GM21786 (cell line): ENCODE results near the gene STARD9.
"Not testable (repeated sequence)": the region's sequence is repeated elsewhere in the genome, so short reads cannot be mapped to it uniquely, and the experiment has no call there.

ENCODE experiments used
- ATAC-seq: cut with Tn5 transposase; IDR thresholded peaks from one replicate; pipeline ENCODE4 v1.9.1; 2021; ENCODE audit not compliant: unreplicated experiment

Gene STARD9

GRCh38 chr15:42621996-42622925, 46.9 kb downstream of the STARD9 start:
- no peak for ATAC-seq

DNA sequence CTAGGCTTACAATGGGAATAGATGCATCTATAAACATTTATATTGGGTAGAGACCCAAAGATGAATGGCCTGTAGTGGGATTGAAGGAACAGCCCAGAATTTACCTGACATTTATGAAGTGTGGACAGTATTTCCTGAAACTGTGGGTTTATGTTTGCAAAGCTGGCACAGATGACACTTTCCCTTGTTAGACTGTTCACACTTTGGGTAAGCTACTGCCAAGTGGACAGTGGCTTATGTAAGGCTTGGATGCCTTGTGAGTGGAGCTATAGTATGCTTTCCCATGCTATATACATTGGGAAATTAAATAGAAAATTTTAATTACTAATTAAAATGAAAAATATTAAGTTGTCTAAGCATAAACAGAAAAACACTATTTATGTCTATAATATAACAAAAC, 48.5 kb downstream of the STARD9 start:
- ATAC-seq, result no peak

DNA sequence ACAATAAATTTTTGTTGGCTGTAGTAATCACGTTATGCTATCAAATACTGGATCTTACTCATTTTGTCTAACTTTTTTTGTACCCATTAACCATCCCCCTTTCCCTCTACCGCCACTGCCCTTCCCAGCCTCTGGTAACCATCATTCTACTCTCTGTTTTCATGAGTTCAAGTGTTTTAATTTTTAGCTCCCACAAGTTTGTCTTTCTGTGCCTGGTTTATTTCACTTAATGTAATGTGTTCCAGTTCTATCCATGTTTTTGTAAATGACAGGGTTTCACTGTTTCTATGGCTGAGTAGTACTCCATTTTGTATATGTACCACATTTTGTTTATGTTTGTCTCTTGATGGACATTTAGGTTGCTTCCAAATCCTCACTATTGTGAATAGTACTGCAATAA, 52.1 kb downstream of the STARD9 start:
- ATAC-seq, result no peak

GRCh38 chr15:42628761-42629160, 53.4 kb downstream of the STARD9 start:
- no peak for ATAC-seq

GRCh38 chr15:42632105-42632675, 56.8 kb downstream of the STARD9 start:
- no peak for ATAC-seq

DNA sequence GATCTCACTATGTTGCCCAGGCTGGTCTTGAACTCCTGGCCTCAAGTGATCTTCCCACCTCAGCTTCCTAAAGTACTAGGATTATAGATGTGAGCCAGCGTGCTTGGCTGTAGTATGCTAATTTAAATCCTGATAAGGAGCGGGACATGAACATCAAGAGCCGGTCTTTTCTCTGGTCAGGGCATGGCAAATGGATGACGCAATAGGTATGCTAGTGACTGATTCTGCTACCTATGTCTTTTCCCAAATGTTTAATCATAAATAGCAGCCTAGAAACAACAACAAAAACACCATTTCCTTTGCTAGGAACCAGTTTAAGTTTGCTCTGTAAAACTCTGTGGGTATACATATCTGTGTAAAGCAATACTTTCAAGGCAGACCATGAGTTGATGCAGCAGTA, 64.7 kb downstream of the STARD9 start:
- no peak for ATAC-seq

DNA sequence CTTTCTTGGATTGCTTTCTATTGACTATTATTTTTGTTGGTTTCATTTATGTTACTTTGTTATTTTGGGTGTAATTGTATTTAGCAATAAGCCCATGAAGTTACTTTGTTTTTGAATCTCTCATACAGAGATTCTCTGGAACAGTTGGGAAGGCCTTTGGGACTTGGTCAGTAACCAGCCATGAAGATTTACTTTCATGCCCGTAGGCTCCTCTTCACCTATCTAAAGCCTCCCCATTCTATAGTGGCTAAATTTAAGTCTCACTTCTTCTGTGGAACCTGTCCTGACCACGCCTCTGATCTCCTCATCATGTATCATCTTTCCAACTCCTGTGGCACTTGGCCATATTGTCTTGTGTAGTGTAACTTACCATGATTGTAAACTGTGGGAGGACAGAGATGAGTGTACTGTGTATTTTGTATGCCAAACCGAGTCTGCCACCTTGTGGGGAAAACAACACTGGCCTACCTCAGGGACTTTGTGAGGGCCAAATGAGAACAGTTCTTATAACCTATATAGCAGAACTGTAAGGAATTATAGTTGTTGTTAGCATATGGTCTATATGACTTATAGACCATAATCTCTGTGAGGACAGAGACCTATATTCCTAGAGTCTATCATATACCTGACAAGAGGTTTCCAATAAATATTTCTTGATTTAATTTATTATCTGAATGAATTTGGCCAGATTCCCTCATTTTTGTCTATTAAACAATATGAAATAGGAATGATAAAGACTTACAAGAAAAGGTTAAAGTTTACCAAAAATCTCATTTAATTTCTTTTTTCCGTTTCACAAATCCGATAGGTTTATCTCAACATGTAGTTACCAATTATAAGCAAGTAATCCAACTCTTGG, 75.0 kb downstream of the STARD9 start:
- peak; percentile 78 for ATAC-seq

DNA sequence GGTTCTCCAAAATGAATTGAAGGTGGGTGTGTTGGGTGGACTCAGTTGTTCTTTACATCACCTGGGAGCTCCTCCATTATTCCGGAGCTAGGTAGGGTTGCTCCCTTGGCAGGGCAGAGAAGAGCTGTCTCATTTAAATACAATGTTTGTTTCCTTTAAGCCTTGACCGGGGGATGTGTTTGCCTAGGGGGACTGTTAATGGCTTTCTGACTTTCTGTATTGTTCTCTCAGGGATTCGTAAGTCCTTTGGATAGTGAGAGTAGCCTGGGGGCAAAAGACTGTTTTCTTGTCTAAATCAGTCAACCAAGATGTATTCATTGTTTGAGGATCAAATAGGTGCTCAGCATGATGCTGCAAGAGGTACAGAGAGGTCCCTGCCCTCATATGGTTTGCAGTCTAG, 90.4 kb downstream of the STARD9 start:
- no peak for ATAC-seq

DNA sequence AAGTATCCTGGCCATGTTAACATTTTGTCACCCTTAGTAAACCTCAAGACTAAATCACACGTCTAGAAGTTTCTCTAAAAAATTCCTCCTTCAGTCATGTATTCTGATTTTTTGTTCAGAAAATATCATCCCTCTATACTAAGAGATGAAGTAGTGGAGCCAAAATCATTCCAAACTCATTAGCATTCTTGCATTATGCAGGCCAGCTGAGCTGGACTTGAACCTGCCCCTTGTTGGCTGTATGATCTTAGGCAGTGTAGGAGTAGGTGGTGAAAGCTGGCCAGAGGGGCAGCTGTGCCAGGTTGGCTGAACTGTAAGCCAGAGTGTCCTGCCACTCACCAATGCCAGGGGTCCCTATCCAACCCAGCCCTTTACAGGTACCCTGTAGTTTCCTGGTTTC, 92.4 kb downstream of the STARD9 start:
- ATAC-seq, result no peak

DNA sequence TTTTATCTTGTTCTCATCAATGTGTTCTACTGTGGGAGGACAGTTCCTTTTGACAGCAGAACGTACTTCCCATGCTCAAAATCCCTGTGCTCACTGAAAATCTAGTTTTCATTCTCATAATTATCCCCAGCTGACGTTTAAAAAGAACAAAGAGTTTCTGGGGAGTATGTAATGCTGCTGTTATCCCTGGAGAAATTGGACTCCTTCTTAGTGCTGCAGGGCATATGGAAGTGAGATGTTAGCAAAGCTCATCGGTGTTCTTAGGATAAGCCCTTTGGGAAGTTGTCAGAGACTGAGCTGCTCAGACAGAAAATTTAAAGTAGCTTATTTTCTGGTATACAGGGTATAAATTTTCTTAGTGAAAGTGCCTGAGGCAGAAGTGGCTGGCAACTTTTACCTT, 95.0 kb downstream of the STARD9 start:
- no peak for ATAC-seq

DNA sequence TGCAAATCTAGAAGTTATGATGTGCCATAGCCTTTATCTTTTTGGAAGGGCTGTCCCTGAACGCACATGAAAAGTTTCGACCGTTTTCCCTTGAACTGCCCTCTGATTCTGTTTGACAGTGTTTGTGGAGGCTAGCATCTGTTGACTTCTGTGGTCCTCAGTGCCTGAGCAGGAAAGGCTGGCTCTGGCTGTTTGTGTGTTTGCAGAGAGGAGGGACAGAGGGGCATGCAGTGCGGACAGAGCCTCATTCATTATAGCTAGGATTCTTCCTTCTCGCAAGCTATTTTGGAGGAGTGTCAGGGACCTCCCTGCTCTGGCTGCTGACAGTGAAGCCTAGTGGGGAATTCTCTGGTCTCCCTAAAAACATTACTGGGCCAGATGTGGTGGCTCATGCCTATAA, 97.0 kb downstream of the STARD9 start:
- no peak for ATAC-seq

DNA sequence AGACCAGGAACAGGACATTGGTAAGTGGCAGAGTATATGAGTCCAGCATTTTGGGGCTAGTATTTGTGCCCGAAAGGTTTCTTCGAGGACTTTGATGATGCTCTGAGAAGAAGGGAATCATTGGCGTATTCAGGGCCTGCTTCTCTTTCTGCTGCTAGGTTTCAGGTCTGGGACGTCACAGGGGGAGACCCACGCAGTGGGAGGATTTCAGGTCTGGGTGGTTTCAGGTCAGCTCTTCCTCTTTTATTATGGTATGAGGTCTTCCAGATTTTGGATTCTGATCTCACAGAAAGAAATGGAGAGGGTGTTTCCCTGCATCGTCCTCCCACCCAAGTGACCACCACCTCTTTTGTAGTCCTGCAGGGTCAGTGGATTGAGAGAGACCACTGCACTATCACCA, 99.1 kb downstream of the STARD9 start:
- ATAC-seq, result no peak

DNA sequence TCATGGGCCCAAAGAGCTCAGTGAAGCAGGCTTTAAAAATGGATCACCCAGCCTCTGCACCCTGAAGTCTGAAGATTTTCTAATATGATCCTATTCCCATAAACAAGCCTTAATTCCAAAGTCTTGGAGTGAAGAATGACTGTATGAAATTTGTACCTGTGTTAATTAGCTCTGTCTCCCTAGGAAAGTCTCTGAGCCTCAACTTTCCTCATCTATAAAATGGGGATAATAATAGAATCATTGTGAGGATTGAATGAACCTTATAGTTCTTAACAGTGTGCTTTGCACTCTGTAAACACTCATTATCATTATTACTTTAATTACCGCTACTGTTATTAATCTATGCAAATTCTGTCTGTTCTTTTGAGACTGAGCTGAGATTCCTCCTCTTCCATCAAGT, 99.6 kb downstream of the STARD9 start:
- no peak for ATAC-seq

DNA sequence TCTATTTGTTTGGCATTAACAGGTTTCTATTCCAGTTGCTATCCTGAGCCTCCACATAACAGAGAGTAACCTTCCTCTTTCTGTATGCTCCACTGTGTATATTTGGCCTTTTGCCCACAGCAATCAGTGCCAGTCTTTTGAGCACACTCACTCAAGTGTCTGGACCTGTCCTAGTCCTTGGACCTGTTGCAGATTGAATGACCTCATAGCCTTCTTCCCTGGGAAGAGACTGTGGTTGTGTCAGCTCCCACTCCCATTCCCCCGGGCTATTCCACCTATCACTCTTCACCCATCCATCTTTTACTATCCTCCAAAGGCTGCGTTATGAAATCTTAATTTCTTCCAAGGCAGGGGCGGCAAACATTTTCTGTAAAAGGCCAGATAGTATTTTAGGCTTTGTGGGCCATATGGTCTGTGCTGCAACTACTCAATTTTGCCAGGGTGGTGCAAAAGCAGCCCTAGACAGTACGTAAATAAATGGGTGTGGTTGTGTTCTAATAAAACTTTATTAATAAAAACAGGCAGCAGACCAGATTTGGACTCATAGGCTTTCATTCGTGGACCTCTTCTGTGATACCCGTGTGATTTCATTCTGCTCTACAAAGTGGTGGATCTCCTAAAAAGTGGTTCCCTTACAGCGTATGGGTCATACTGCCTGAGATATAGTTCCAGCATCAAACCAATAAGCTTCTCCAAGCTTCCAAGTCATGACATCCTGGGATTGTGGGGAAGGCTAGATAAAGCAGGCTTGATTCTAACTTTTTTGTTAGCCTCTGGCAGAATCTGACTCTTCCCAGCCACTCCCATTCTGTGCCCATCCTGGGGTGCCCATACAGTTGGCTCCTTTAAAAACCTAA, 104.1 kb downstream of the STARD9 start:
- no peak for ATAC-seq

GRCh38 chr15:42680142-42680482, 104.7 kb downstream of the STARD9 start:
- ATAC-seq, result not testable (repeated sequence)

- ATAC-seq, result no peak
Observed at GRCh38 chr15:42681119-42681518, 105.7 kb downstream of the STARD9 start.

- no peak for ATAC-seq
Observed at GRCh38 chr15:42686281-42686680, 110.9 kb downstream of the STARD9 start.

DNA sequence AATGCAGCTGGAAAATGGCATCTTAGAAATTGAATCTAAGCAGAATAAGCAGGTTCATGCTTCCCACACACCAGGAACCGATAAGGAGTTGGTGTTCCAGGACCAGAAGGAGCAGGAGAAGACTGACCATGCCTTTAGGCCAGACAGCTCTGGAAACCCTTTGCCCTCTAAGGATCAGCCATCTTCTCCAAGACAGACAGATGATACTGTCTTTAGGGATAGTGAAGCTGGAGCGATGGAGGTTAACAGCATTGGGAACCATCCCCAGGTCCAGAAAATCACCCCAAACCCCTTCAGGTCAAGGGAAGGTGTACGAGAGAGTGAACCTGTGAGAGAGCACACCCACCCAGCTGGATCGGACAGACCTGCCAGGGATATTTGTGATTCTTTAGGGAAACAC, 112.3 kb downstream of the STARD9 start:
- ATAC-seq, result no peak

GRCh38 chr15:42688301-42688700, 112.9 kb downstream of the STARD9 start:
- ATAC-seq, result no peak

DNA sequence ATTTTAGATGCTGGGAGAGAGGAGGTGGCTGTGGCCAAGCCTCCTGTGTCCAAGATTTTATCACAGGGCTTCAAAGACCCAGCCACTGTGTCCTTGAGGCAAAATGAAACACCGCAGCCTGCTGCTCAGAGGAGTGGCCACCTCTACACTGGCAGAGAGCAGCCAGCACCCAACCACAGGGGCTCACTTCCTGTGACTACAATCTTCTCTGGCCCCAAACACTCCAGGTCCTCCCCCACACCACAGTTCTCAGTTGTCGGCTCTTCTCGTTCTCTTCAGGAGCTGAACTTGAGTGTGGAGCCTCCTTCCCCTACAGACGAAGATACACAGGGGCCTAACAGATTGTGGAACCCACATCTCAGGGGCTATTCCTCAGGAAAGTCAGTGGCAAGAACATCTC, 115.9 kb downstream of the STARD9 start:
- ATAC-seq, result no peak

- ATAC-seq, result no peak
Observed at GRCh38 chr15:42691770-42692169, 116.4 kb downstream of the STARD9 start.
